ENCODE data around the gene GRK1.

GRCh38 chr13:113754242-113754641, 87.2 kb downstream of the GRK1 start:
- TF ChIP-seq TCF7L2 (IDR thresholded peaks at IDR 0.05; ENCODE audit: low read depth, low read length) (no peak), EZH2 (conservative IDR thresholded peaks at IDR 0.05; ENCODE audit: low read depth, low read length) (no peak), NR3C1 (CRISPR knock-in tag; IDR thresholded peaks at IDR 0.05) (no peak), CBFB (CRISPR knock-in tag; IDR thresholded peaks at IDR 0.05) (no peak), BRCA1 (CRISPR knock-in tag; IDR thresholded peaks at IDR 0.05) (no peak)

Measured in HepG2 (cell line).